Measurements from ENCODE around the gene PPEF2.

GRCh38 chr4:75867130-75867529, 35.1 kb downstream of the PPEF2 start:
- TF ChIP-seq POLR2A (IDR thresholded peaks at IDR 0.05; ENCODE audit: low read depth, low read length) (no peak), TAF1 (IDR thresholded peaks at IDR 0.05; ENCODE audit: borderline replicate concordance, low read depth, low read length) (no peak)
